SK-N-MC (cell line): Measurements from ENCODE around the gene MYO5B.

Experiments used
- EZH2 ChIP-seq: fragments of 200-600 bp; sonication (generic); IDR thresholded peaks from one replicate; pipeline ENCODE4 v1.6.1; 2017; ENCODE audit warnings: antibody characterized with exemption
- POLR2AphosphoS5 ChIP-seq: IDR thresholded peaks from 2 replicates; pipeline ENCODE4 v1.6.1; 2012; ENCODE audit warnings: mild to moderate bottlenecking, low read depth, low read length, borderline replicate concordance

GRCh38 chr18:49844903-49845302, 350.0 kb downstream of the MYO5B start:
- no peak for TF ChIP-seq EZH2
- no peak for TF ChIP-seq POLR2AphosphoS5
